Endothelial cell (in vitro differentiated cells): ENCODE results near the gene SUGP2. TPM values are rescaled to one million over a fixed set of nuclear protein-coding genes. Genes with fewer than 3 reads are reported as not detected.

Experiments used
- DNase-seq: peaks from one replicate; pipeline ENCODE4 v3.0.0; 2021; ENCODE audit warnings: low spot score
- H3K27ac Mint-ChIP-seq: one replicate; pipeline ENCODE4 v1.8.0; 2021; ENCODE audit warnings: mixed read lengths, inconsistent platforms; ENCODE audit not compliant: unreplicated experiment
- H3K27me3 Mint-ChIP-seq: one replicate; pipeline ENCODE4 v1.8.0; 2021; ENCODE audit warnings: mild to moderate bottlenecking, moderate library complexity, mixed read lengths, inconsistent platforms; ENCODE audit not compliant: unreplicated experiment
- H3K36me3 Mint-ChIP-seq: one replicate; pipeline ENCODE4 v1.8.0; 2021; ENCODE audit warnings: mild to moderate bottlenecking, low read depth, mixed read lengths, inconsistent platforms; ENCODE audit not compliant: unreplicated experiment
- H3K4me1 Mint-ChIP-seq: one replicate; pipeline ENCODE4 v1.8.0; 2021; ENCODE audit warnings: mild to moderate bottlenecking, mixed read lengths, inconsistent platforms; ENCODE audit not compliant: unreplicated experiment
- H3K4me3 Mint-ChIP-seq: one replicate; pipeline ENCODE4 v1.8.0; 2021; ENCODE audit warnings: mild to moderate bottlenecking, mixed read lengths, inconsistent platforms; ENCODE audit not compliant: unreplicated experiment
- H3K9me3 Mint-ChIP-seq: one replicate; pipeline ENCODE4 v1.8.0; 2021; ENCODE audit warnings: mixed read lengths, inconsistent platforms; ENCODE audit not compliant: unreplicated experiment
- CTCF ChIP-seq: fragments of 200-600 bp; sonication (generic); IDR thresholded peaks from one replicate; pipeline ENCODE4 v1.5.0; 2021; ENCODE audit warnings: antibody characterized with exemption; ENCODE audit not compliant: unreplicated experiment
- total RNA-seq: library from RNA; stranded (reverse); fragmentation: NEBNext Ultra II Directional; extraction: Animal tissue kit (Norgen Biotek cat#: 25700); gene quantifications from one replicate; pipeline ENCODE4 v1.2.1, GENCODE V29; 2021; ENCODE audit not compliant: unreplicated experiment

SUGP2 gene
- total RNA-seq, 1 donor from 2014 or later = 109 TPM

DNA sequence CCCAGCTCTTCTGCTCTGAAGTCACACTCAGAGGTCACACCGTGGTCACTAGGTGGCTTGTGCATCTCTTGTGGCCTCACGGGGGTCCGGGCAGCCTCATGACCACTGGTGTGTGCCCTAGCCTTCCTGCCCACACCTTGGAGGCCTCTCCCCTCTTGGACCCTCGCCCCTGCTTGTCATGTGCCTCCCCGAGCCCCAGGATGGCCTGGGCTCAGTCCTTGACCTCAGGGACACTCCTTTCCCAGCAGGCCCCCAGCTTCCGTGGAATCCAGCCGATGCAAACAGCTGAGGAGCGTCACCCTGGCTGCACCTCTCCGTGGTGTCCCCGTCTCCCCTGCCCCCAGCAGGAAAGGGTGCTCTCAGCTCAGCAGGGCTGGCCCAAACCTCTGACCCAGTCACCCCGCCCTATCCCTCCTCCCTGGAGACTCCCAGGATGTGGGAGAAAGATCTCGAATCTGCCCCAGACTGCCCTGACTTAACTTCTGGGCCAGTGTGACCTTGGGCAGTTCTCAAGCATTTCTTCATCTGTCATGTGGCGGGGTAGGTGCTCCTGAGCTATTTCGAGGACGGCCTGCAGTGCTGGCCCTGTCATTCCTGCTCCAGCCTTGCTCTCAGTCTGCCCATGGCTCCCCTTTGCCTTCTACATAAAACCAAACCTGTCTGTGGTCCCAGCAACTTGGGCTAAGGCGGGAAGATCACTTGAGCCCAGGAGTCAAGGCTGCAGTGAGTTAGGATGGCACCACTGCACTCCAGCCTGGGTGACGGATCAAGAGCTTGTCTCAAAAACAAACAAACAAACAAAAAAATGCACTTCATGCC lies 25.9 kb upstream of the SUGP2 start:
- no peaks in the 10 kb centered on the region for H3K9me3 Mint-ChIP-seq
- DNase-seq = no peak
- H3K4me1 Mint-ChIP-seq = peaks cover 12% of the 10 kb centered on the region
- H3K36me3 Mint-ChIP-seq = peaks cover 8% of the 10 kb centered on the region
- H3K27me3 Mint-ChIP-seq = peaks cover 8% of the 10 kb centered on the region
- no peak for TF ChIP-seq CTCF
- H3K27ac Mint-ChIP-seq = no peak overlapping the region
- no peak overlapping the region for H3K4me3 Mint-ChIP-seq

- TF ChIP-seq CTCF = no peak
- Mint-ChIP-seq H3K27ac (no peak overlapping the region), H3K4me1 (peaks cover 8% of the 10 kb centered on the region), H3K4me3 (no peak overlapping the region), H3K9me3 (no peaks in the 10 kb centered on the region), H3K36me3 (peaks cover 8% of the 10 kb centered on the region), H3K27me3 (peaks cover 8% of the 10 kb centered on the region)
- no peak for DNase-seq
Observed at GRCh38 chr19:19057720-19058119, 24.4 kb upstream of the SUGP2 start.

DNA sequence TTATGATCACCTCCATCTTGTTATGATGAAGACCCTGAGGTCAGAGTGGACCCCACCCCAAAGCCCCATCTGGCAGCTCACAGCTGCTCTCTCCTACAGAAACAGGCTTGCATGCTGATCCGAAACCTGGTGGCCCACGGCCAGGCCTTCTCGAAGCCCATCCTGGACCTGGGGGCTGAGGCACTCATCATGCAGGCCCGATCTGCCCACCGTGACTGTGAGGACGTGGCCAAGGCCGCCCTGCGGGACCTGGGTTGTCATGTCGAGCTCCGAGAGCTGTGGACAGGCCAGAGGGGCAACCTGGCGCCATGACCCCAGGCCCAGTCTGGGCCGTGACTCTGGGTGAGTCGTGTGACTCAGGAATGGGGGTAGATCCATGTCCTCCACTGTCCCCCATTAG lies 24.0 kb upstream of the SUGP2 start:
- no peak for DNase-seq
- TF ChIP-seq CTCF = no peak
- Mint-ChIP-seq H3K9me3 (no peaks in the 10 kb centered on the region), H3K4me1 (peaks cover 4% of the 10 kb centered on the region), H3K27me3 (peaks cover 4% of the 10 kb centered on the region), H3K4me3 (no peak overlapping the region), H3K36me3 (peaks cover 8% of the 10 kb centered on the region), H3K27ac (no peak overlapping the region)

DNA sequence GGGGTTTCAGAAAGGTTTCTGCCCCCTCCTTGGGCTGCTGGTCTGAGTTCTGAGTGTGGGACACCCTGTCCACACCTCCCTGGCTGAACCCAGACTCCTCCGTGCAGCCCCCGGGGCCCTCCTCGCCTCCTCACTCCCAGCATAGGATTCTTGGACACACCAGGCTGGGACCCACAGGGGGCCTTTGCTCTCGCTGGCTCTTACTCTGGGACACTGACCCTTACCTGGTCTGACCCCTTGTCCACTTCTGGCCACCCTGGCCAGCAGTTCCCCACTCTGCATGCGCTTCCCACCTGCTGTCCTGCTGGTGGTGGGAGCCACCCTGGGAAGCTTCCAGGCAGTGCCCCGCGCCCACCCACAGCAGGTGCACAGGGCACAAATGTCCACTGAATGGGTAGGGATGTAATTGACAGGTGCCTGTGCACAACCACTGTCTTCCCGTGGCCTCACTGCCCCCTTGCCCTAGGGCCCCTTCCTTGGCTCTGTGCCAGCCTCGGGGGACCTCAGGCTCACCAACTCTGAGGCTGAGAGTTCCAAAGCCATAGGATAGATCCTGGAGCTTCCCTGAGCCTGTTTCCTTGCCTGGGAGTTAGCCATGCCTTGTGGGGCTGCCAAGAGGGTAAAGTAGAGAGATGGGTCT lies 23.4 kb upstream of the SUGP2 start:
- Mint-ChIP-seq H3K36me3 (peaks cover 10% of the 10 kb centered on the region), H3K4me1 (peaks cover 4% of the 10 kb centered on the region), H3K27ac (no peak overlapping the region), H3K4me3 (no peak overlapping the region), H3K9me3 (no peaks in the 10 kb centered on the region), H3K27me3 (peaks cover 4% of the 10 kb centered on the region)
- TF ChIP-seq CTCF = no peak
- no peak for DNase-seq

DNA sequence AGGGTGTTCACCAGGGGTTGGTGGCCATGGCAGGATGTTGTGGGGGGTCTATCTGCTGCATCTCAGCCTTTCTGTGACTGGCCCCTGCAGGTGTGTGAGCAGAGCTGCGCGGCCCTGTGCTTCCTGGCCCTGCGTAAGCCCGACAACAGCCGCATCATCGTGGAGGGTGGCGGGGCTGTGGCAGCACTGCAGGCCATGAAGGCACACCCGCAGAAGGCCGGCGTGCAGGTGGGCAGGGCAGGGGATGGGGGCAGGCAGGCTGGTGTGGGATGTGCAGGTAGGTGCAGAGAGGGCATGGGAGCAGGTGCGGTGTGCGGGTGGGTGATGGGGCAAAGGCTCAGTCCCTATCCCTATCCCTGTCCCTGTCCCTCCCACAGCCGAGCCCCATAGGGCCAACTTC lies 22.4 kb upstream of the SUGP2 start:
- TF ChIP-seq CTCF = no peak
- H3K4me1 Mint-ChIP-seq = peaks cover 4% of the 10 kb centered on the region
- H3K36me3 Mint-ChIP-seq = peaks cover 17% of the 10 kb centered on the region
- no peak for DNase-seq
- H3K4me3 Mint-ChIP-seq = no peak overlapping the region
- H3K27ac Mint-ChIP-seq = no peak overlapping the region
- no peaks in the 10 kb centered on the region for H3K9me3 Mint-ChIP-seq
- H3K27me3 Mint-ChIP-seq = peaks cover 7% of the 10 kb centered on the region
